ENCODE results near the gene YAP1.

YAP1 gene

GRCh38 chr11:102276362-102276761, 166.1 kb downstream of the YAP1 start:
- no peaks in the 10 kb centered on the region for H3K9me3 ChIP-seq
- H3K4me3 ChIP-seq (ENCODE audit: low read depth in 1 of 2, low read length in 1 of 2) = no peak overlapping the region
- peaks cover 88% of the 10 kb centered on the region for H3K27me3 ChIP-seq
- H3K4me1 ChIP-seq (ENCODE audit: control insufficient read depth in 1 of 2, insufficient read depth in 1 of 2, low read depth in 1 of 2, low read length in 1 of 2) = no peaks in the 10 kb centered on the region
- no peaks in the 10 kb centered on the region for H3K36me3 ChIP-seq
- TF ChIP-seq, protein P1, sequence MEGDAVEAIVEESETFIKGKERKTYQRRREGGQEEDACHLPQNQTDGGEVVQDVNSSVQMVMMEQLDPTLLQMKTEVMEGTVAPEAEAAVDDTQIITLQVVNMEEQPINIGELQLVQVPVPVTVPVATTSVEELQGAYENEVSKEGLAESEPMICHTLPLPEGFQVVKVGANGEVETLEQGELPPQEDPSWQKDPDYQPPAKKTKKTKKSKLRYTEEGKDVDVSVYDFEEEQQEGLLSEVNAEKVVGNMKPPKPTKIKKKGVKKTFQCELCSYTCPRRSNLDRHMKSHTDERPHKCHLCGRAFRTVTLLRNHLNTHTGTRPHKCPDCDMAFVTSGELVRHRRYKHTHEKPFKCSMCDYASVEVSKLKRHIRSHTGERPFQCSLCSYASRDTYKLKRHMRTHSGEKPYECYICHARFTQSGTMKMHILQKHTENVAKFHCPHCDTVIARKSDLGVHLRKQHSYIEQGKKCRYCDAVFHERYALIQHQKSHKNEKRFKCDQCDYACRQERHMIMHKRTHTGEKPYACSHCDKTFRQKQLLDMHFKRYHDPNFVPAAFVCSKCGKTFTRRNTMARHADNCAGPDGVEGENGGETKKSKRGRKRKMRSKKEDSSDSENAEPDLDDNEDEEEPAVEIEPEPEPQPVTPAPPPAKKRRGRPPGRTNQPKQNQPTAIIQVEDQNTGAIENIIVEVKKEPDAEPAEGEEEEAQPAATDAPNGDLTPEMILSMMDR (IDR thresholded peaks at IDR 0.05) = no peak
- H3K27ac ChIP-seq = no peak overlapping the region

GRCh38 chr11:102276783-102277182, 166.5 kb downstream of the YAP1 start:
- Histone ChIP-seq H3K27ac (no peak overlapping the region), H3K4me1 (ENCODE audit: control insufficient read depth in 1 of 2, insufficient read depth in 1 of 2, low read depth in 1 of 2, low read length in 1 of 2) (no peaks in the 10 kb centered on the region), H3K27me3 (peaks cover 88% of the 10 kb centered on the region), H3K4me3 (ENCODE audit: low read depth in 1 of 2, low read length in 1 of 2) (no peak overlapping the region), H3K9me3 (no peaks in the 10 kb centered on the region), H3K36me3 (no peaks in the 10 kb centered on the region)
- TF ChIP-seq, protein P1 (IDR thresholded peaks at IDR 0.05) = no peak

DNA sequence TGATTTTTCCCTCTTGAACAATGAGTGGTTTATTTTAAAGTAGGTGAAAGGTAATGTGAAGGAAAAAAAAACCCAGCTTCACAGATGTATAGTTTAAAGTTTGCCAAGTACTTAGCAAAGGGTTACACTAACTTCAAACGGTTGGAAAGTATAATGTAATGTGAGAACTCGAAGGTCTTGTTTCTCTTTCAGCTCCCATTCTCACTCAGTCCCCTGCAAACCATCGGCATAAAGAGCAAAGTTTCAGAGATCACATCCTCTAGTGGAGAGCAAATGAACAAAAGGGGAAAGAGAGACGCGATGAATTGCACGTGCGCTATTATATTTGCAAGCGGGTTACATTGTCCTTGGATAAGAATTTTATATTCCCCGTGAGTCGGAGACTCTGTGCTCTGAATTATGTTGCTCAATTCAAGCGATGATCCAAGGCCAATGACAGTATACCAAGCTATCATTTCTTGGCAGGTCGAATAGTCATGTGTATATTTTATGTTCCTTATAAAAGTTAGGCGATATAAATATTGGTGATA, 169.5 kb downstream of the YAP1 start:
- TF ChIP-seq, protein P1 (IDR thresholded peaks at IDR 0.05) = no peak
- H3K4me1 ChIP-seq (ENCODE audit: control insufficient read depth in 1 of 2, insufficient read depth in 1 of 2, low read depth in 1 of 2, low read length in 1 of 2) = no peaks in the 10 kb centered on the region
- H3K9me3 ChIP-seq = no peaks in the 10 kb centered on the region
- no peaks in the 10 kb centered on the region for H3K36me3 ChIP-seq
- H3K27me3 ChIP-seq = peaks cover 67% of the 10 kb centered on the region
- H3K4me3 ChIP-seq (ENCODE audit: low read depth in 1 of 2, low read length in 1 of 2) = no peak overlapping the region
- H3K27ac ChIP-seq = no peak overlapping the region

DNA sequence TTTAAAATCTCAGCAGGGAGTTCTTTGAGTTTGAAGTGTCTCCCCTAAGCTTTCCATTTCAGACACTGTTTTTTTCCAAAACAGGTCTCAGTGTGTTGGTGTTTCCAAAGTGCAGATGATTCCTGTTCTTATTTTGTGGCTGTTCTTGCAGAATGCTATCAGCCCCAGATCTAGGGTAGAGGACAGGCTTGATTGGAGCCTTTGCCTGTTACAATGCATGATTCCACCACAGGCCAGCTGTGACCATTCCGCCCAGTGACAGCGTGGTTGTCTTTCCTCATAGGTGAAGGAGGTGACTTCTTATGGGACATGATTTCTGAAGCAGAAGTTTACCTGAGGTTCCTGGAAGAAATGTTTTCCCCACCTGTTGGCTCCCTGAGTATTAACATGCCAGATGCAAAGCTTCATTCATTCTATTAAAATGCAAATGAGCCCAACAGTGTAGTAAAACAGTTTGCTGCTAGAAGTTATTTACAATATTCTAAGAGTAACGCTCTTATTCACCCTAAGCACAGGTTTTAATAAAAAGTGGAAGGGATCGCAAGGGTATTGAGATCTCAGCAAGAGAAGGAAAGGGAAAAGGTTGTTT, 170.1 kb downstream of the YAP1 start:
- Histone ChIP-seq H3K9me3 (no peaks in the 10 kb centered on the region), H3K4me1 (ENCODE audit: control insufficient read depth in 1 of 2, insufficient read depth in 1 of 2, low read depth in 1 of 2, low read length in 1 of 2) (no peaks in the 10 kb centered on the region), H3K4me3 (ENCODE audit: low read depth in 1 of 2, low read length in 1 of 2) (no peak overlapping the region), H3K27ac (no peak overlapping the region), H3K36me3 (no peaks in the 10 kb centered on the region), H3K27me3 (peaks cover 64% of the 10 kb centered on the region)
- TF ChIP-seq, protein P1 (IDR thresholded peaks at IDR 0.05) = no peak
